Measurements from ENCODE around the gene LIMS1.
"Not testable (repeated sequence)": the region's sequence is repeated elsewhere in the genome, so short reads cannot be mapped to it uniquely, and the experiment has no call there.

The LIMS1 gene

DNA sequence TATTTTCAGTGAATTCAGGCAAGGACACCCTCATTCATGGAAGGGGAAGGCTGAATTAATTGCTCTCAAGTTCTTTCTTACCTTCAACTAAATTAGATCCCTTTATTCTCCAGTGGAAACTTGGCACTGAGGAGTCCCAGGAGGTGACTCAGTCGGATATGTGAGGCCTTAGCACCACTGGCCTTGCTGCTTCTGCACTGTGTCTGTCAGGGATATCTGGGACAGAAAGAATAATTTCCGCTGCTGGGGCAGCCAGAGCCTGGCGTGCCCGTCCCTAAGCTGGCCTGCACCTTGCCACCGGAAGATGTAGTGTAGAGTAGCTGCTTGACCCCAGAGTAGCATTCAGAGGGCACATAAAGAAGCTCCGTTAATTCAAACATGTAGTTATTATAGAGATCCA is 53.4 kb downstream of the LIMS1 start:
- no peak for DNase-seq (ENCODE audit: low read depth in 2 of 2)

DNA sequence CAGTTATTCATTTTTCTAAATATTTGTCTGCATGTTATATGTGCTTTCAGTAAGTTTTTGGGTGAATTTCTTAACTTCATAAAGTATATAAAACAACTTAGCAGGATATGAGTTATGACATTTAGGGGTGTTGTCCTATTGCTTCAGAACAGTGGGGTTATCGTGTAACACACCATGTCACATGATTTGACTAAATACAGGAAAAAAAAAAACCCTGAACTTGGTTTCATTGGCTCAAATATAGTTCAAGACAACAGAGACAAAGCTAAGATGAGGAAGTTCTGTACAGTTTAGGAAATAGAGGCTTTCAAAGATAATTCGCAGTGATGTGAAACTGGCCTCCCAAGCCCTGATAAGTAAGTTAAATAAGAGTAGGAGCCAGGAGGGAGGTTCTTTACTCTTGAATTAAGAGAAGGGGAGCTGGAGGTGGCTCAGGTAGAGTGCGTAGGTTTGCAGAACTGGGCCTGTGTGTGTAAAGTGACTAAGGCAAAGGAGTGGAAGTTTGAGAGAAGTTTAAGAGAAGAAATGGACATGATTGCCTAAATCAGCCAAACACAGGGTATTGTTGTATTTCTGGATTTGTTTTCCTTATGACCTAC is 53.9 kb downstream of the LIMS1 start:
- no peak for DNase-seq (ENCODE audit: low read depth in 2 of 2)

DNA sequence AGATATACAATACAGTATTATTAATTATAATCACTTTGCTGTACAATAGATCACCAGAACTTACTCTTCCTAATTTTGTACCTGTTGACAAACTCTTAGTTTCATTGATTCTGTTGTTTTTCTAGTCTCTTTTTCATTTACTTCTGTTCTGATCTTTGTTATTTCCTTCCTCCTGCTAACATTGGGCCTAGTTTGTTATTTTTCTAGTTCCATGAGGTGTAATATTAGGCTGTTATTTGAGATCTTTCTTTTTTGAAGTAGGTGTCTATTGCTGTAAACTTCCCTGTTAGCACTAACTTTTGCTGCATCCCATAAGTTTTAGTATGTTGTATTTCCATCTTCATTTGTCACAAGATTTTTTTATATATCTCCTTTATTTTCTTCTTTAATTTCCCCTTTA is 55.1 kb downstream of the LIMS1 start:
- DNase-seq (ENCODE audit: low read depth in 2 of 2): no peak

DNA sequence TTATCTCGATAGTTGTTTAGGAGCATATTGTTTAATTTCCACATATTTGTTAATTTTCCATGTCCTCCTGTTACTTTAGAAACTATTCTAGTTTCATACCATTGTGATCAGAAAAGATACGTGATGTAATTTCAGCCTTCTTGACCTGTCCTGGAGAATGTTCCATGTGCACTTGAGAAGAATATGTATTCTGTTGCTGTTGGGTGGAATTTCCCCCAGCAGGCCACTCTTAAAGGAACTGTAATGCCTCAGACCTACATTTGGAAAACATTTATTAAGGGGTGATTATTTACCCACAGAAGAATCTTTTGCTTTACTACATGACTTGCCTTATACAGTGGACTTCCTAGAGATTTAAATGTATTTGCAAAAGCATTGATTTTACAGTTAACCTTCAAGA is 55.5 kb downstream of the LIMS1 start:
- DNase-seq (ENCODE audit: low read depth in 2 of 2): no peak

DNA sequence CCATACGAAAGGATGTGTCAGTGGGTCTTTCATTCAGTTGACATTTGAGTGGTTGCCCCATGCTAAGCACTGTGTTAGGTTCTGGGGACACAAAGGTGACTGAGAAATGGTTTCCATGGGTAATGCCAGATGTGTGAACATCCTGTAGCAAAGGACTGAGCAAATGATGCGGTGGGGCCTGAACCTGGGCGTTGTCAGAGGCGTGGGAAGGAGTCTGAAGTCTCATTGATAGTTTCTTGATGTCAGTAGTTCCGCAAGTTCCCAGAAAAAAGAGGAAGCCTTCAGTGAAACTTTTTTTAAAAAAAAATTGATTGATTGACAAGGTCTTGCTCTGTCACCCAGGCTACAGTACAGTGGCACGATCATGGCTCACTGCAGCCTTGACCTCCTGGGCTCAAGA is 56.9 kb downstream of the LIMS1 start:
- DNase-seq (ENCODE audit: low read depth in 2 of 2): no peak

DNA sequence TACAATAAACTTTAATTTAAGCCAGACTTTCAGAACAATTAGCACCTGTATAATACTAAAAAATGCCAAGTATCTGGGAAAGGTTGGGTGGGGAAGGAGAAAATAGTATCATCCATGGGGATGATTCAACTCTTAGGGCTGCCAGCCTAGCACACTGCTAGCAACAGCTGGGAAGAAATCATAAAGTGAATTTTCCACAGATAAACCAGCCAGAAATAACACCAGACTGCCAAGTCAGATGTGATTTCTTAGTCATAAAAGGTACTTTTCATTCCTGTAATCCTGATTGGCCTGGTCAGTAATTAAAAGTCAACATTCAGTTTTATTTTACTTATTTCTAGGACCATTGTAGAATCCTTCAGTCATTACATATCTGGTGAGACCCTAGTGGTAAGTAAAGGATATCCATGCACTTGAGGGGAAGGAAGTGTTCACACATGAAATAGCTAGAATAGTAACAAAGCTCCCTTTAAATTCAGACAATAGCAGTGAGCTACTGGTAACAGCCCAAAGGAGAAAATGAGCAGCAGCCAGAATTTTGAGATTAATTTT is 59.4 kb downstream of the LIMS1 start:
- DNase-seq (ENCODE audit: low read depth in 2 of 2): no peak

DNA sequence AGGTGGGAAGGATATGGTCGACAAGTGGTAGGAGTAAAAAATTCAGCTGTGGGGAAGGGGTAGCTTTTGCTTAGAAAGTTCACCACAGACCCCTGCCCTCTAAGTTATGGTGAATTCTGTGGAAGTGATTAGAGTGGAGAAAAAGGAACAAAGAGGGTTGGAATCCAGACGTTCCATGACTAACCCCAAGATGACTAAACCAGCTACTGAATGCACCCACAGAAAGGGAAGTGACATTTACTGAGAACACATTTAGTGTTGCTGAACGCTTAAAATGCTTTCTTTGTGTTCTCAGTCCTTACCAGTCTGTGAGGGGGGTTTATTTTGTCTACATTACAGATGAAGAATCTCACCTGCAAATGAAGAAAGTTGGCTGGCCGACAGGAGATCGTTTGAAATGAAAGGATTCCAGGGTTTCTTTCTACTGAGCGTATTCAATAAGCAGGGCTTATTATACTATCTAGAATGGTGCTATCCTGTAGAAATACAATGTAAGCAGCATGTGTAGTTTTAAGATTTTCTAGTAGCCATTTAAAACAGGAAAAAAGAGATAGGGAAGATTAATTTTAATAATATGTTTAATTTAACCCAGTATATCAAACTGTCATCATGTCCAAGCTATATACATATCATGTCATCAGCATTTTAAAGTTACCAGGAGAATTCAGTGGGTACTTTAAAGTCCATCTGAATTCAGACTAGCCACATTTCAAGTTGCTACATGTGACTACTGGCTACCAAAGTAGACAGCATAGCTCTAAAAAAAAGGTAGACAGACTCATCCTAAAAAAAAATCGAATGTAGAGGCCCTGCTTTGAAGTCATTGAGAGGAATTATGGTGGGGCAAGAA is 60.1 kb downstream of the LIMS1 start:
- DNase-seq (ENCODE audit: low read depth in 2 of 2): no peak

DNA sequence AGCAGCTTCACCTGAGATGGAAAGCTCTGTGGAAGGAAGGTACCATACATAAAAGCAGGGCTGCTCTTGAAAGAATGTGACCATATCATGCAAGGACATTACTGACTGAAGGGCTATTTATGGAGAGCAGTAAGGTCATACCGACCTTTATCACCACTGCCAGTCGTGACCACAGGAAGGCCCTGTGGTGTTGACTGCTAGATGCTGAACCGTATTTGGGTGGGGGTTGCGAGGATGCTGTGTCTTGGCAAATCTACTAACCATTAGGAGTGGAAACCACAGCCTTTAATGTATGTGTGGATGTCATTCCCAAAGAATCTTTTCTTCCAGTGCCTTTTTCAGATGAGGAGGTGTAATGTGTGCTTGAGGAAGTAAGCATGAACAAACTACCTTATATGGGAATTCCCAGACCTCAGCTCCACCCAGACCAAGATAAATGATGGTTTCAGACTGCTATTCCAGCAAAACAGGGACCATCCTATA is 60.8 kb downstream of the LIMS1 start:
- DNase-seq (ENCODE audit: low read depth in 2 of 2): no peak

DNA sequence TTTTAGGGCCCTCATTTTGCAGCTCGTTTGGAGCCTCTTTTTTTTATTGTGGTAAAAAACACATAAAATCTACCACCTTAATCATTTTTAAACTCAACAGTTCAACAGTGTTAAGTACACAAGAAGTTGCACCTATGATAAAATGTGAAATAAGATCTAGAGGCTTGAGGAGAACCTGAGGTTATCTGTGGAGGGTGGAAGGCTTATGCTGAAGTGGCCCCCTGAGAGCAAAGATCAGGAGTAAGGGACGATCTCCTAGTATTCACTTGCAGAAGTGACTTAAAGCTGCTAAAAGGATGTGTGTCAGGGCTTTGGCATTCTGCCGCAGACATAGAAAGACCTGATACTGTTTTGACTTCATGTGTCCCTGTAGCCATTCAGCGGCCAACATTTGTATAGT is 61.5 kb downstream of the LIMS1 start:
- DNase-seq (ENCODE audit: low read depth in 2 of 2): not testable (repeated sequence)

DNA sequence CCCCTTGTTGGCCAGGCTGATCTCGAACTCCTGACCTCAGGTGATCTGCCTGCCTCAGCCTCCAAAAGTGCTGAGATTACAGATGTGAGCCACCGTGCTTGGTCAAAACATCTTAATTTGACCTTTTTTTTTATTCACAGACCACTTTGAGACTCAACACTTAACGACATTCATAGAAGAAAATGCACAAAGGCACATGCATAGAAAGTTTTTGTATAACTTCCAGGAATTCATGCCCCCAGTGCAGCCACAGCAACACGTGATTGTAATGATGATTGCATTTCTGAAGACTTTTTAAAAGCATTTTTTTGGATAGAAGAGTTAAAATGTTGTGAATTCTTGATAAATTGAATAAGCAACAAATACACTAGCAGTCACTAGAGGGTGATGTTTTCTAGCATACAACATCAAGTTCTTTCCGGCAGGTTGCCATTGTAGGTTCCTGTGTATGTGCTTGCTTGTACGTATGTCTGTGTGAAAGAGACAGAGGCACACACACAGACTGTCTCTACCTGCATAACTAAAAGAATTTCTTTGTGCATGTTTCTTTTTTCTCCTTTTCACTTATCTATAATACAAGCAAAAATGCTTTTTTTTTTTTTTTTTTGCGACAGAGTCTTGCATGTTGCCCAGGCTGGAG is 63.0 kb downstream of the LIMS1 start:
- not testable (repeated sequence) for DNase-seq (ENCODE audit: low read depth in 2 of 2)

DNA sequence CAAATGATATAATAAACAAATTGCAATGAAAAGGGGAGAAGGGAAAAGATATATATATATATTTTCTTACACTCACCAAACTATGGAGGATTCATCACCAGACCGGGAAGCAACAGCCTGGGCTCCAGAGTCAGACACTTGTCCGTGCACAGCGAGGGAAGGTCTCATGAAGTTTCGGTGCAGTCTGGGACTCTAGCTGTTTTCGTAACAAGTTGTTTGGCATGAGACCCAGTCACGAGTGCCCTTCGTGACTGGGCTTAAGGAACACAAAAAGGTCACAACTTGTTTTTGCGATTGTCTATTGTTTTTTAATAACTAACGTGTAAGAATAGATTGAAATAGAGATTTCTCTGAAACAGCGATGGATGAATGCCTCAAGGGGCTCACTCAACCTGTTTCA is 66.9 kb downstream of the LIMS1 start:
- DNase-seq (ENCODE audit: low read depth in 2 of 2): not testable (repeated sequence)

DNA sequence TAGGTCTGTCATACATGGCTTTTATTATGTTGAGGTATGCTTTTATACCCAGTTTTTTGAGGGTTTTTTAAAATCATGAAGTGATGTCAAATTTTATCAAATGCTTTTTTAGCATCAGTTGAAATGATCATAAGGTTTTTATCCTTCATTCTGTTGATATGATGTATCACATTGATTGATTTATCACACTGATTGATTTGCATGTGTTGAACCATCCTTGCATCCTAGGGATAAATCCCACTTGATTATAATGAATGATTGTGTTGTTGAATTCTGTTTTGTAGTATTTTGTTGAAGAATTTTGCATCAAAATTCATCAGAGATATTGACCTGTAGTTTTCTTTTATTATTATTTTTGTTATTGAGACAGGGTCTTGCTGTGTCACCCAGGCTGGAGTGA is 68.2 kb downstream of the LIMS1 start:
- DNase-seq (ENCODE audit: low read depth in 2 of 2): no peak

DNA sequence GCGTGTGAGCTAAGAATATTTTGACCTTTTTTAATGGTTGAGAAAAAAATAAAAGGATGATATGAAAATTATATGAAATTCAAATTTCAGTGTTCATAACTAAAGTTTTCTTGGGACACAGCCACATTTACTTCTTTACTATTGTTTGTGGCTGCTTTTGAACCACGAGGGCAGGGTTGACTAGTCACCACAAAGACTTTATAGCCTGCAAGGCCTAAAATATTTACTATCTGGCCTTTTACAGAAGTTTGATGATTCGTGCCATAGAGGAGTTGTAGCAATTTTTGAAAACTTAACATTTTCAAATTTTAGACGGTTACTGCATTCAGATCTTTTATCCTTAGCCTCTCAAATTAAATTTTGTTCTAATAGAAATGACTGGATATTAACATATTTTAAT is 69.9 kb downstream of the LIMS1 start:
- DNase-seq (ENCODE audit: low read depth in 2 of 2): no peak

DNA sequence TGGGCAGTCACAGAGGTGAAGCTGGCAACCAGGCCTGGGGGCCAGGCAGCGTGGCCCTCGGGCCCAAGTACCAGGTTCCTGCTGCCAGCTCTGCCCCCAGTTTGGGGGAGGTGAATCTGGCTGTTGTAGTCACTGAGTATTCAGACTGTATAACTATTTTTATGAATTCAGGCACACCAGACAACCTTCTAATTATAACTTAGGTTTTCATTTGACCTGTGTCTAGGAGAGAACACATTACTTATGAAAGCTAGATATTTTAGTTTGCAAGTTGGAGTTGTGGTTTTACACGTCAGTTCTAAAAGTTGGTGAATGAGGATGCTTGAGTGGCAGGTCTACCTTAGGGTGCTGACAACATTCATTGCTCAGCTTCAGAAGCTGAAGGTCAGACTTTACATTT is 71.7 kb downstream of the LIMS1 start:
- DNase-seq (ENCODE audit: low read depth in 2 of 2): no peak

DNA sequence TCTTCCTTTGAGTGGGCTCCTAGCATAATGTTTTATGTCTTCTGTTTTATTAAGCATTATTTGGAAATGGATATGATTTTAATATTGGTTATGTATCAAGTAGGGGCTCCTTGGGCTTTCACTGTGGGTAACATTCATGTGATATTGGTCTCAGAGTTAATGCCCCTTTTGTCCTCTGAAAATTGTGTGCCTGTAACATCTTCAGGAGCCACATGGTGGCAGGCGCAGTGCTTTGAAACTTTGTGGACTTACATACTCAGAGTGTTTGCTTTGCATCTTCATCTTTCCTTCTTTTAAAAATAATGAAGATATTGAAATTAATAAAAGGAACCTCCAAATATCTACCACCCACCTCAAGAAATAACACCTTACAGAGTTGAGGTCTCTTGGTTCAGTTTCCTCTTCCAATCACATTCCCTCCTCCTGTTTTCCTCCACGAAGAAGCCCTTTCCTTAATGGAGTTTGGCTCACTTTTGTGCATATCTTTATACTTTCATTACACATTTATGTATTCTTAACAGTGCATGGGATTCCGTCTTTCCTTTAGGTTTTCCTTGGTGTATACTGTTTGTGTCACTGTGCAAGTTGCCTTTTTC is 73.5 kb downstream of the LIMS1 start:
- DNase-seq (ENCODE audit: low read depth in 2 of 2): peak; percentile 23 to 34

DNA sequence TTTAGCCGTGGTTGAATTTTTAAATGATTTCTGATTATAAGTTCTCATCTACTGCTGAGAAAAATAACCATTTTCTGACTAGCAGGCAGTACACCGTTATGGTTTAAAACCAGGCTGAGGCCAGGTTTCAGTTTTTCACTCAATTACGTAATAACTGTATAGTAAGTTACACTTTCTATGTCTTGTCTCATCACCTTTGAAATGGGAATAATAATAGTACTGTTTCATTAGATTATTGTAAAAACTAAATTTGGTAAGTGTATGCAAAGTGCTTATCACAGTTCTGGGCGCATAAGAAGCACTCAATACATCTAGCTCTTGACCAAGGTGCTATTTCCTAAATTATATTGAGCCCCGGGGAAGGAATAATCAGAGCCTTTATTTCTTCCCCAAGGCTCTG is 76.8 kb downstream of the LIMS1 start:
- DNase-seq (ENCODE audit: low read depth in 2 of 2): no peak

DNA sequence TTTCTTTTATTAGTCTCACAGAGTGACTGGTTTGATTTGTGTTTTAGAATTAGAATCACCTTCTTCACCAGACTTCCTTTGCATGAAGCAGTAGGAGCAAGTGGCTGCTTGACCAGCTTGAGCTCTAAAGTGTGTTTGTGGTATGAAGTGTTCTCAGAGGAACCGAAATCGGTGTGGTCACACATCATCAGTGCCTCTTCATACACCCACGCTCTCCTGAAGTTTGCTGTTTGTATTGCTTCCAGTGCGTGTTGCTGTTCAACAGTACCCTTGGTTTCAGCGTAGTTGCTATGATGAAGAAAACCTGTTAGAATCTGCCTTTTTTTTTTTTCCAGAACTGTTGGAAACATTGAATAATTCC is 77.9 kb downstream of the LIMS1 start:
- no peak for DNase-seq (ENCODE audit: low read depth in 2 of 2)

DNA sequence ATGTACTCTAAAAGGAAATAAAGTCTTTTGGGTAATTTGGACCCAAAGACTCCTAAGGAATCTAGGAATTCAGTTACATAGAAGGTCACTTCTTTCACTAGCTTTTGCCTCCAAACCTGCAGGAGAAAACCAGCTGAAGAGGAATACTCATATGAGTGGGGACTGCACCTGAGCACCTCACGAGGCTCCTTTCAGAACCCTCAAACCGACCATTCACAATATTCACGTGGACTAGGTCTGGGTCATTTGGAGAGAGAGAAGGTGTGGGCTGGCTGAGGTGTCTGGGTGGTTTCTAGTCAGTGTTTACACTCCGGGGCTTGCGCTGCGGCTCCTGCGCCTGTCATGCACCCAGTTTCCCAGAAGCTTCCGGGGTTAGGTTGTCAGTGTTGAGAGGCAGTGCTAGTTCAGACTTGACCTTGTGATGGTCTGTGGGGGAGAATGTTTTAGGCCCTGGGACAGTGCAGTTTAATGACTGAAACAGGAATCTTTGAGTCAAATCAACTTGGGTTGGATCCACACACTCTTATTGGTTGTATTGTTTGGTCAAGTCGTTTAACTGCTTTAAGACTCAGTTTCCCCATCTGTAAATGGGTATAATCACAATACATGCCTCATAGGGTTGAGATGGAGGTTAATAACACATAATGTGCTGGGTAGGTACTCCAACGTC is 78.4 kb downstream of the LIMS1 start:
- DNase-seq (ENCODE audit: low read depth in 2 of 2): peak; percentile 18 to 23

DNA sequence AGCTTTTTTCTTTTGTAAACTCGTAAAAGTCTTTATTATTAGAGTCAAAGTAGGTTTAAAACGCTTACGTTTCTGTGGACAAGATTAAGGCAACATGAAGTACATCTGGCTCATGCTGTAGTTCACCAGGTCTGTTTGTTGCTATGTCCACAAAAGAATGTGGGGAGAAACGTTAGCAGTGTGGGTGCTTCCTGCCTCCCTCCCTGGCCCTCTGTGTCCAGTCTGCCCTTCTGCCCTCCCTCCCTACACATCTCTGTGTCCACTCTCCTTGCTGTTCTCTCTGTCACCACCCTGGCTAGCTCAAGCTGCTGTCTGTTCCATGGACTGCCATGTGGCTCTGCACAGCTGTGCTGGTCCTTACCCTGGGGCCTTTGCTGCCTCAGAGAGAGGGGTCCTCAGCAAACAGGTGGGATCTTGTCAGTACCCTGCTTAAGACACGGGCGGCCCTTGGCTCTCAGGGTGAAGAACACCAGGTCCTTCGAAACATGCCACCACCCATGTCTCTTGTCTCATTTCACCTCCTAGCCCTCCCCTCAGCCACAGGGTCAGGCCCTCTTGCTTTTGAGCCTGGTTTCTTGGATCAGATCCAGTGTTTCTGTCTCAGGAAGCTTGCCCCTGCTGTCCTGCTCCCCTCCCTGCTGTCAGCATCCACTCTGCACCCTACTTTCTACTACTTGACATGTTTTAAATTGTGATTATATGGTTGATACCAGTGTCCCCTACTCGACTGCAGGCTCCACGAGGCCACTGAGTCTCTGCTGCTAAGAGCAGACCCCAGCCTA is 79.2 kb downstream of the LIMS1 start:
- no peak for DNase-seq (ENCODE audit: low read depth in 2 of 2)

DNA sequence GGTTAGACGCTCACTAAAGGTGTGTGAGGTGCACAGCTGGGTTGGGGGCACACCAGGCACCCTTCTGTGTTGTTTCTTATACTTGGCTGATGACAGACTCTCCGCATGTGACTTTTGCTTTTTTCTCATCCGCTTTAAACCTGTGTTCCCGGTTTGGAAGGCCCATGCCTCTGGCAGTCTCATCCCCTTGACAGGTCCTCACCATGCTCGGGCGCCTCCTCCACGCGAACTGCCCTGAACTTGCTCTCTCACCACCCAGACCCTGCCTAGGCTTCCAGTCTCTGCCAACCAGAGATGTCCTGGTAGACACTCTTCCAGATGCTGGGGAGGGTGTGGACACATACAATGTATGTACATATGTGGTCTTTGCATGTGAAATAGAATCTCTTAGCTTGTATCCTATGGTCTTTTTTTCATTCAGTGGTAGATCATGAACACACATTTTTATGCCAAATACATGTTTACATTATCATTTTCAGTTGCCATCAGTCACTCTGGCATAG is 79.8 kb downstream of the LIMS1 start:
- DNase-seq (ENCODE audit: low read depth in 2 of 2): no peak

DNA sequence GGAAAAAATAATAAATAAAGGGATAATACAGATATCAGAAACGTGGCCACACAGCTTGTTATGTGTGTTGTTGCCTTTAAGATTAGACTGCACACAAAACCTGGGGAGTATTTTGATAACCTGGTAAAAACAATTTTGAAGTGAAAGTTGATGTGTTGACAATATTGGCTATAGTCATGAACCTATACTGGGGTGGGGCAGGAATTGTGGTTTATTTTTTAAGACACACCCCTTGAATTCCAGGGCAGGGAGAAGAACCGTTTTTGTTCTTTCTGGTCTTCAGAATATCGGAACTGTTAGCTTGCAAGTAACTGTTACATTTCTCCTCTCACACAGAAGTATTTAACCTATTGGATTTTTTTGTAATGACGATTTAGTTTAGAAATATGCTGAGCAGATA is 80.4 kb downstream of the LIMS1 start:
- no peak for DNase-seq (ENCODE audit: low read depth in 2 of 2)
